HEK293 (cell line): ENCODE measurements around the gene VSTM4.

Source experiments
- CTCF ChIP-seq: fragments of 450-650 bp; formaldehyde crosslinking; IDR thresholded peaks from 2 replicates; pipeline ENCODE4 v1.5.1; 2016; ENCODE audit warnings: missing biosample characterization, missing genetic modification characterization
- PBX3 ChIP-seq: sonication (generic); formaldehyde crosslinking; IDR thresholded peaks from 2 replicates; pipeline ENCODE4 v1.8.1; 2022; ENCODE audit warnings: mild to moderate bottlenecking, moderate library complexity, missing genetic modification reagents
- ZBTB8A ChIP-seq: fragments of 450-650 bp; formaldehyde crosslinking; IDR thresholded peaks from 2 replicates; pipeline ENCODE4 v1.5.1; 2016; ENCODE audit warnings: missing biosample characterization, missing genetic modification characterization
- ZNF24 ChIP-seq: fragments of 450-650 bp; formaldehyde crosslinking; IDR thresholded peaks from 2 replicates; pipeline ENCODE4 v1.5.1; 2016; ENCODE audit warnings: missing biosample characterization, missing genetic modification characterization
- ZNF311 ChIP-seq: fragments of 450-650 bp; formaldehyde crosslinking; IDR thresholded peaks from 2 replicates; pipeline ENCODE4 v1.5.1; 2017; ENCODE audit warnings: missing biosample characterization, missing genetic modification characterization, borderline replicate concordance
- ZNF391 ChIP-seq: fragments of 450-650 bp; formaldehyde crosslinking; IDR thresholded peaks from 2 replicates; pipeline ENCODE4 v1.5.1; 2016; ENCODE audit warnings: low read depth, missing biosample characterization, missing genetic modification characterization, borderline replicate concordance
- ZNF423 ChIP-seq: fragments of 450-650 bp; formaldehyde crosslinking; IDR thresholded peaks from 2 replicates; pipeline ENCODE4 v1.5.1; 2016; ENCODE audit warnings: missing biosample characterization, missing genetic modification characterization
- ZNF501 ChIP-seq: fragments of 450-650 bp; formaldehyde crosslinking; IDR thresholded peaks from 2 replicates; pipeline ENCODE4 v1.5.1; 2016; ENCODE audit warnings: missing biosample characterization, missing genetic modification characterization
- ZNF660 ChIP-seq: fragments of 450-650 bp; IDR thresholded peaks from 2 replicates; pipeline ENCODE4 v1.5.1; 2018; ENCODE audit warnings: missing biosample characterization, mild to moderate bottlenecking, missing genetic modification characterization

DNA sequence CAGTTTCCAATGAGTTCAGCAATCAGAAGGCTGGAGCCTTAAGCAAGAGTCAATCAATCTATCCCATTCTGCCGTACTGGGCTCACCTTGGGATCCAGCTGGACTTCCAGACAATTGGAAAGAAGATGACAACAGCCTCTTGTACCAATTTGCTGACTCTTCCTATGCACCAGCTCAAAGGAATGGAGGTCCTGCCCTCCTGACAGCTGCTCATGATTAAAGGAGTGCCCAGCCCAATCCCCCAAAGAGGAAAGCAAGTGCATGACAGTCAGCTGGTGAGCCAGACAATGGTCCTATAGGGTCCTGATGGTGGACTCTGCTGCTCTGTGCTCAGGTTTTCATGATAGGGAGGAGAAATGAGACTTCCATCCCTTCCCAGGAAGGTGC is 25.1 kb downstream of the VSTM4 start:
- TF ChIP-seq CTCF (tag by site-specific recombination) (no peak), ZNF660 (no peak), ZNF24 (tag by site-specific recombination) (no peak), ZNF391 (tag by site-specific recombination) (no peak), PBX3 (CRISPR knock-in tag) (no peak), ZNF311 (tag by site-specific recombination) (no peak), ZNF501 (tag by site-specific recombination) (no peak), ZNF423 (tag by site-specific recombination) (no peak), ZBTB8A (tag by site-specific recombination) (no peak)
